GM18505 (cell line): ENCODE results near the gene CPN1.
"Not testable (repeated sequence)": the region's sequence is repeated elsewhere in the genome, so short reads cannot be mapped to it uniquely, and the experiment has no call there.

ENCODE experiments used
- ATAC-seq: cut with Tn5 transposase; IDR thresholded peaks from one replicate; pipeline ENCODE4 v1.9.1; 2021; ENCODE audit not compliant: unreplicated experiment
- POLR2A ChIP-seq: IDR thresholded peaks from 4 replicates; pipeline ENCODE4 v1.6.1; 2011; ENCODE audit warnings: borderline replicate concordance; ENCODE audit not compliant: insufficient read depth, insufficient read length; ENCODE audit errors: extremely low read depth

The CPN1 gene

DNA sequence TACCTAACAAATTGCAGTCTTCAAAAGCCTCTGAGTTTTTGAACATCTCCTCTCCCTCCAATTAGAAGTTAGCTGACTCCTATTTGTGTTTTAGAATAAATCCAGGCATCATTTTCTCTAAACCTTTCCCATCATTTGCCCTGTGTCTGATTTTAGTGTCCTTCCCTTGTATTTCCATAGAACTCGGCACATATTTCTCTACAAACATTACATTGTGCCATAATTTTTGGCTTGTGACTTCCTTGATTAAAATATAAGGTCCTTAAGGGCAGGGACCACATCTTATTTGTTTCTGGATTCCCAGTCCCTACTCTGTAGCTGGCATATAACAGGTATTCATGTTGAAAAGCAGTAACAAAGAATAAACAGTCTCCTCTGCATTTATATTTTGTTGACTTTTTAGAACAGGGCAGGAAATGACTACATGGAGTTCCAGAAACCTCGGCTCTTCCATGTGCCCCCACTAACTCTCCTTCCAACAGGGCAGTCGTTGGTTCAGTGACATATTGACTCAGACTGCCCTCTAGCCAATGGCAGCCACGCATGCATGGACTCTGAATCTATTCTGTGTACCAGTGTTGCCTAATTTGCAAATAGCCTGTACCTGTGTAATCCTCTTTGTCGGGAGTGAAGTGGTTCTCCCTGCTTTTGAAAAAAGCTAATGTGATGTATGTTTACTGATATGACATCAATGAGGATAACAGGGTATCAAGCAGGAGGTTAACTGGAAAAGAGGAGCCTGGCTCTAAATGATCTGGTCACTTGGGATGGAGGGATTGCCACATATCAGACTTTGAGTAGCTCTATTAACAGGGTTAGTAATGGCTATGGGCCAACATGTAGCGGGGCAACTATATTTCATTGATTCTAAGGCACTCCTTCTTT is 19.8 kb upstream of the CPN1 start:
- ATAC-seq: no peak
- no peak for TF ChIP-seq POLR2A

DNA sequence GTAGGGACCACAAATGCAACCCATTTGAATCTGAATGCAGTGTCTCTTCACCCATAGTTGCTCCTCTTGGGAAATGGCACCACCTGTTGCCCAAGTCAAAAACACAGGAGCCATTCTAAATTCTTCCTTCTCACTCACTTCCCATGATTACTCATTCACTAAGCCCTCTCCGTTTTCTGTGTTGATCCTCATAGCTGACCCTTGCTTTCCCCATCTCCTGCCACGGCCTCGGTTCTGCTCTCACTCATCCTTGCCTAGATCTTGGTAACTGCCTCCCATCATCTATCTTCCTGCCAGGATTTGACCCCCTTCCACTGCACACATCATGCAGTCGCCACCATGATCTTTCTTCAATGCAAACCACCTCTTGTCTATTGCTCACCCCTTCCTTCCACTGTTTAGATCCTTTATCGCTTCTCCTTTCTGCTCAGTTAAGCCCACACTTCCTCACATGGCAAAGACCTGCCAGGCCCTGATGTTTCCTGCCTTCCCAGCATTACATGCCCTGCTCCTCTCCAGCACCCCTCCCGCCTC is 19.0 kb upstream of the CPN1 start:
- ATAC-seq: no peak
- no peak for TF ChIP-seq POLR2A

DNA sequence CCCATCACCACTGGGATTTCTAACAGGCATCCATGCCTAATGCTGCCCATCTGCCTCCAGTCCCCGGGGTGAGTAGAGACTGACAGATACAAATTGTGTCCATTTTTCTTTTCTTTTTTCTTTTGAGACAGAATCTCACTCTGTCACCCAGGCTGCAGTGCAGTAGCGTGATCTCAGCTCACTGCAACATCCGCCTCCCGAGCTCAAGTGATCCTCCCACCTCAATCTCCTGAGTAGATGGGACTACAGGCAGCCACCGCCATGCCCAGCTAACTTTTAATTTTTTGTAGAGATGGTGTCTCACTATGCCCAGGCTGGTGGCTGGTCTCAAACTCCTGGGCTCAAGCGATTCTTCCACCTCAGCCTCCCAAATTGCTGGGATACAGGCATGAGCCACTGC is 7.6 kb upstream of the CPN1 start:
- ATAC-seq: no peak
- TF ChIP-seq POLR2A: no peak

DNA sequence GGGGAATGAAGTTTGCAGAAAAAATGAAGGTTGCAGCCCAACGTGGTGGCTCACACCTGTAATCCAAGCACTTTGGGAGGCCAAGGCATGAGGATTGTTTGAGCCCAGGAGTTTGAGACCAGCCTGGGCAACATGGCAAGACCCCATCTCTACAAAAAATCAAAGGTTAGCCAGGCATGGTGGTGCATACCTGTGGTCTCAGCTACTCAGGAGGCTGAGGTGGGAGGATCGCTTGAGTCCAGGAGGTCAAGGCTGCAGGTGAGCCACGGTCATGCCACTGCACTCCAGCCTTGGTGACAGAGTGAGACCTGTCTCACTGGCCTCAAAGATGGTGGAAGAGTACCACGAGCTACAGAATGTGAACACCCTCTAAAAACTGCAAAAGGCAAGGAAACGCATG is 5.0 kb upstream of the CPN1 start:
- ATAC-seq: not testable (repeated sequence)

DNA sequence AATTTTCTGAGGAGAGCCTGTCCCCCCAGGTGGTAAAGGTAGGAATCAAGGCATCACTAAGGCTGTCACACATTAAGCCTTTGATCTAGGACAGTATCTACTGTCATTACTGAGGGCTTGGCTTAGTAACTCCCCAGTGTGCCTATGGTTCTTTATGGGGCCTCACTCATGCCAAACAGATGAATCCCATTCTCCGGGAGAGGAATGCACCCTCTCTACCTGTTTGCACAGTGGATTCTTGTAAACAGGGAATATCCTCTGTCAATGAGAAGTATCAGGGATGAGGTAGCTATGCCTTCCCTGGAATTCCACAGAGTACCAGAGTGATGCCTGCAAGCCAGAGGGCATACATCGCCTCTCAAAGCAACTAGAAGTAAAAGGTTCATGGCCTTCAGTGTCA is 3.9 kb upstream of the CPN1 start:
- TF ChIP-seq POLR2A: no peak
- no peak for ATAC-seq

DNA sequence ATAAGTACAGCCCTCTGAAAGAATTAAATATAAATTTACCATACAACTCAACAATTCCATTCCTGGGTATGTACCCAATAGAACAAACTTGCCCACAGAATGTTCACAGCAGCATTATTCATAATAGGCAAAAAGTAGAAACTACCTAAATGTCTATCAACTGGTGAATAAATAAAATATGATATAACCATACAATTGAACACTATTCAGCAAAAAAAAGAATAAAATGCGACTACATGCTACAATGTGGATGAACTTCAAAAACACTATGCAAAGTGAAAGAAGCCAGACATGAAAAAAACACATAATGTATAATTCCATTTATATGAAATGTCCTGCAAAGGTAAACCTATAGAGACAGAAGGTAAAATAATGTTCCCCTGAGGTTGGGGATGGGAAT is 2.0 kb upstream of the CPN1 start:
- no peak for ATAC-seq
- TF ChIP-seq POLR2A: no peak

DNA sequence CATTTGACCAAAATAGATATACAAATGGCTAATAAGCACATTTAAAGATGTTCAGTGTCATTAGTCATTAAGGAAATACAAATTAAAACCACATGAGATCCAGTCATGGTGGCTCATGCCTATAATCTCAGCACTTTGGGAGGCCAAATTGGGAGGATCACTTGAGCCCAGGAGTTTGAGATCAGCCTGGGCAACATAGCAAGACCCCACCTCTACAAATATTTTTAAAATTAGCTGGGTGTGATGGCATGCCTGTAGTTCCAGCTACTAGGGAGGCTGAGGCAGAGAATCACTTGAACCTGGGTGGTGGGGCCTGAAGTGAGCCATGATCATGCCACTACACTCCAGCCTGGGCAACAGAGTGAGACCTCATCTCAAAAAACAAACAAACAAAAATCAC is 607 bp upstream of the CPN1 start:
- not testable (repeated sequence) for ATAC-seq

DNA sequence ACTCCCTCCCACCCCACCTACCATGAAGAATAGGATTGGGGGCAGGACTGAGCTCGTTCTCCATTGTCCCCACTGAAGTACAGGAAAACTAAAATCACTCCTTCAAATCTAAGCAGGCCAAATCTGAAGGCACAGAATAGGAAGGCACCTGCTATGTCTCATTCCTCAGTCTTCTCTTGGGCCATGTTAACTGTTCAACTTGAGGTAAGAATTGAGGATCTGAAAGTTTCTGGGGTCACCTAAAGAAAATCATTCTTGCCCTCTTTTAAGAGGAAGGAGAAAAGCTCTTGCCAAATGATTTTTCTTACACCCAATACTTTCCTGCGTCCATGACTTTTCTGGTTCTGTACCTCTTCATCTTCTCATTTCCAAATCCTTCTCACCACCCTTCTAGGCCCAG is 4.9 kb downstream of the CPN1 start:
- ATAC-seq: no peak
- no peak for TF ChIP-seq POLR2A

DNA sequence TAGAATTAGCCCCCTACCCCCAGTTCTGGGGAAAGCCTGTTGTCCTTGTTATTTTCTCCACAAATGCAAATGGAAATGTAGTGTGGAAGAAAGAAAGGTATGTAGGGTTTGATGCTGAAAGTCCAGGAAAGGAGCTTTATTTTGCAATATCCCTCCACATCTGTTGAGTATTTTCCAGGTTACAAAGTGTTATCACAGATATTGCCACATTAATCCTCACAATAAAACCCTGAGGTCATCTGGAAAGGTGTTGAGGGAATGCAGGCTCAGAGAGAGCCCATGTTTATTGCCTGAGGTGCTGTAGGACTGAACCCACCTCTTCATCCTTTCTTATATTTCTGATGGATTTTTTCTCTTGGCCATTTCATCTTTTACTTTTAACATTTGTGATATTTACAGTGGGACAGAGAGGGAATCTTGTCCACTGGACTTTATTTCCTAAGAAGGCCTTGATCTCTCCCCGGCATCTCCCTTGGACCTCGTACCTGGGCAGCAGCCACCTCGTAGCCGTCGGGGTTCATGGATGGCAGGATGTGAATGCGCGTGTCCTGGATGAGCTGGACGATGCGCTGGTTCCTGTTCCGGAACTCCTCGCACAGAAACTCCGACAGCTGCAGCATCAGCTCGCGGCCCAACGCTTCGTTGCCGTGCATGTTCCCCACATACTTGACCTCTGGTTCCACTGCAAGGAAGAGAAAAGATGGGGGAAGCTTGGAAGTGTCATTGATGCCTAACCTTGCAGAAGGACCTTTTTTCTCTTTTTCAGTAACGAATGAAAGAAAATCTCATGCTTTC is 6.0 kb downstream of the CPN1 start:
- TF ChIP-seq POLR2A: no peak
- no peak for ATAC-seq

DNA sequence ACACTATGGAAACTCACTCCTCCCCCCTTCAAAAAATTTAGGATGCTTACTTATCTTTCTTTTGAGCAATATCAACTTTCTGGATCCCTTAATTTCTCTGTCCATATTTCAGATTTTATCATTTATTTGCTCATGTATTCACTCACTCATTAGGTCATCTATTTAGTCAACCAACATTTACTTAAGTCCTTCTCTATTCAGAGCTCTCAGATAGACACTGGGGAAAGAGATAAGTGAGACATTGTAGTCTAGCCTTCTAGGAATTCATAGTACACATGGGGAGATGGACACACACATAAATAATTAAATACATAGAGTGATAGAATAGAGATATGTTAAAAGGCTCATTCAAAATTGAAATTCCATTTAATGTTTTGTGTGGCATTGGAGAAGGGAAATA is 9.2 kb downstream of the CPN1 start:
- TF ChIP-seq POLR2A: no peak
- ATAC-seq: no peak

DNA sequence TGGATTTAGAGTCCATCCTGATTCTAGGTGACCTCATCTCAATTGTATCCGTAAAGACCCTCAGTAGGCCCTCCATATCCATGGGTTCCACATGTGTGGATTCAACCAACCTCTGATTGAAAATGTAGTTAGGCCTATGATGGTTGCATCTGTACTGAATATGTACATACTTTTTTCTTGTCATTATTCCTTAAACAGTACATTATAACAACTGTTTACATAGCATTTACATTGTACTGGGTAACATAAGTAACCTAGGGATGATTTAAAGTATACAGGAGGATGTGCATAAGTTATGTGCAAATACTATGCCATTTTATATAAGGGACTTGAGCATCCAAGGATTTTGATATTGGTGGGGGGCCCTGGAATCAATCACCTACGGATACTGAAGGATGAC is 10.1 kb downstream of the CPN1 start:
- no peak for ATAC-seq
- TF ChIP-seq POLR2A: no peak

DNA sequence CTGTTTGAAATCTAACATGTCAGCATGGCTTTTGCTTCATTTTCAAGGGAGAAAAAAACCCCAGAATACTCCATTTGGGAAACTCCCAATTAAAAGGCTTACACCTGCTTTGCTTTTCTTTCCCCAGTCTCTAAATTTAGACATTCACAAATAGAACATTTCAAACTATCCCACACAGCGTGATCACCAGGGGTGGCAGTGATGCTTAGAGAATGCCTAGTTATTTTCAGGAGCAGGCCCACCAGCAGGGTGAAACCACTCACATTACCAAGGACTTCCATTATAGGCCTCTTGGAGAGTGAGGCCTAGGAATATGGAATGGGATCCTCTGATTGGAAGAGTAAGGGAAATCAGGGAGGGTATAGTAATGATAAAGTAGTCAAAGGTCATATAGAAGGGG is 14.2 kb downstream of the CPN1 start:
- ATAC-seq: no peak
- no peak for TF ChIP-seq POLR2A

DNA sequence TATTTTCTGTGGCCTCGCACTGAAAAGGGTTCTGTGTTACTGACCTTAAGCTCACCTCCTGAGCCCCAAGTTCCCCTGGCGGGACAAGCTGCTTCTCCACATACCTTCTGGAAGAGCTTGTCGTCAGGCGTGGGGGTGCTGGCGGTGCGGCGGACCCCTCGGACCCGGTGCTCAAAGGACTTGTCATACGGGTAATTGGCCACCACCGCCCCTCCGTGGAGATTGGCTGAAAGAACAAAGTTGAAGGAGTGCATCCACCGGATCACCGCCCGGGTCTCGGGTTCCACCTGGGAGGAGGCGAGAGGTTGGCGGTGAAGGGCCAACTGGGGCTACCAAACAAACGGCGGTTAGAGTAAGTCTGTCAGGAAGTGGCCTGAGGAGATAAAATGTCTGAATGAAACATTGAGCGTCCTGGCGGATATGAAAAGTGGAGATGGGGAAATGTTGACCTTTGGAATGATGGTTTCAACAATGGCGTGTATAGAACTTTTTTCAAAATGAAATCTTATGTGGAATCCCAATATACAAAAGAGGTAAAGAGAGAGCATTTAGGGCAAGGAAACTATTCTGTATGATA is 16.5 kb downstream of the CPN1 start:
- no peak for TF ChIP-seq POLR2A
- no peak for ATAC-seq

DNA sequence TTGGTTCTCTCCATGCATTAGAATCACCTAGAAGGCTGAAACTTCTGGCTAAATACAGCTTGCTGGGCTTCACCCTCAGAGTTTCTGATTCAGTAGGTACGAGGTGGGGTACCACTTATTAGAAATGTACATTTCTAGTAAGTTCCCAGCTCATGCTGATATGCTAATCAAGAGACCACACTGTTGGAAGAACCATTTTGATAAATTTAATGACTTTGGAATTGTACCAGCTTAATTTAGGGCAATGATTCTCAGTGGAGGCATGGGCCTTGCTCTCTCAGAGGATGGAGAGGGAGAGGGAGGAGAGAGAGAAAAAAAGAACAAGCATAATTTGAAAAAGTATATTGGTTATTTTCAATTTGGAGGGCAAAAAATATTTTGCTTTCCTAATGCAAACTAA is 20.3 kb downstream of the CPN1 start:
- ATAC-seq: no peak
- no peak for TF ChIP-seq POLR2A
